Measurements from ENCODE around the gene NANOS2. TPM values are rescaled to one million over a fixed set of nuclear protein-coding genes. Genes with fewer than 3 reads are reported as not detected.
A peak's percentile ranks its signal among the peaks of the same experiment; 100 is the strongest.

The NANOS2 gene
- total and polyA plus RNA-seq, 2 of the 13 experiments (the other 11 are each of a cell fraction or from before 2014, with no cell fraction given): not detected

DNA sequence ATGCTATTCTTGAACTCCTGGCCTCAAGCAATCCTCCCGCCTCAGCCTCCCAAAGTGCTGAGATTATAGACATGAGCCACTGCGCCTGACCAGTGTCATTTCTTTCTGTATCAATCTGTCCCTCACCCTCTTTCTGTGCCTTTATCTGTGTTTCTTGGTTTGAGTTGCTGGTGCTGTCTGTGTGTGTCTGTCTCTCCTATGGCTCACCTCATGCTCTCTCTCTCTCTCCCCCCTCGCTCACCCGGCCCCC lies 38.5 kb downstream of the NANOS2 start:
- TSS peak; percentile 51 for BruUV-seq (replicated peaks)
- peak overlapping the region; percentile 43 to 69 (median 51) for H3K4me3 ChIP-seq (replicated peaks in 1 of 3; ENCODE audit: insufficient read depth in 1 of 3, low read depth in 2 of 3, low read length in 3 of 3)
- CTCF ChIA-PET (ENCODE audit: low intra/inter-chr PET ratio, low total read pairs): no interaction called here
- TF ChIP-seq, protein P1, sequence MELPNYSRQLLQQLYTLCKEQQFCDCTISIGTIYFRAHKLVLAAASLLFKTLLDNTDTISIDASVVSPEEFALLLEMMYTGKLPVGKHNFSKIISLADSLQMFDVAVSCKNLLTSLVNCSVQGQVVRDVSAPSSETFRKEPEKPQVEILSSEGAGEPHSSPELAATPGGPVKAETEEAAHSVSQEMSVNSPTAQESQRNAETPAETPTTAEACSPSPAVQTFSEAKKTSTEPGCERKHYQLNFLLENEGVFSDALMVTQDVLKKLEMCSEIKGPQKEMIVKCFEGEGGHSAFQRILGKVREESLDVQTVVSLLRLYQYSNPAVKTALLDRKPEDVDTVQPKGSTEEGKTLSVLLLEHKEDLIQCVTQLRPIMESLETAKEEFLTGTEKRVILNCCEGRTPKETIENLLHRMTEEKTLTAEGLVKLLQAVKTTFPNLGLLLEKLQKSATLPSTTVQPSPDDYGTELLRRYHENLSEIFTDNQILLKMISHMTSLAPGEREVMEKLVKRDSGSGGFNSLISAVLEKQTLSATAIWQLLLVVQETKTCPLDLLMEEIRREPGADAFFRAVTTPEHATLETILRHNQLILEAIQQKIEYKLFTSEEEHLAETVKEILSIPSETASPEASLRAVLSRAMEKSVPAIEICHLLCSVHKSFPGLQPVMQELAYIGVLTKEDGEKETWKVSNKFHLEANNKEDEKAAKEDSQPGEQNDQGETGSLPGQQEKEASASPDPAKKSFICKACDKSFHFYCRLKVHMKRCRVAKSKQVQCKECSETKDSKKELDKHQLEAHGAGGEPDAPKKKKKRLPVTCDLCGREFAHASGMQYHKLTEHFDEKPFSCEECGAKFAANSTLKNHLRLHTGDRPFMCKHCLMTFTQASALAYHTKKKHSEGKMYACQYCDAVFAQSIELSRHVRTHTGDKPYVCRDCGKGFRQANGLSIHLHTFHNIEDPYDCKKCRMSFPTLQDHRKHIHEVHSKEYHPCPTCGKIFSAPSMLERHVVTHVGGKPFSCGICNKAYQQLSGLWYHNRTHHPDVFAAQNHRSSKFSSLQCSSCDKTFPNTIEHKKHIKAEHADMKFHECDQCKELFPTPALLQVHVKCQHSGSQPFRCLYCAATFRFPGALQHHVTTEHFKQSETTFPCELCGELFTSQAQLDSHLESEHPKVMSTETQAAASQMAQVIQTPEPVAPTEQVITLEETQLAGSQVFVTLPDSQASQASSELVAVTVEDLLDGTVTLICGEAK (IDR thresholded peaks at IDR 0.05): peak; percentile 22; the same call in 1 of the 2 replicates
- TF ChIP-seq, protein P1 (CRISPR knock-in tag; IDR thresholded peaks at IDR 0.05): no peak
- TF ChIP-seq TCF12 (IDR thresholded peaks at IDR 0.05) (no peak), TCF12 (CRISPR knock-in tag; IDR thresholded peaks at IDR 0.05) (no peak), HNRNPUL1 (IDR thresholded peaks at IDR 0.05; ENCODE audit: low read depth, low read length) (no peak), ISL2 (CRISPR knock-in tag; IDR thresholded peaks at IDR 0.05) (no peak), ZNF878 (CRISPR knock-in tag; IDR thresholded peaks at IDR 0.05) (no peak), KDM2A (CRISPR knock-in tag; IDR thresholded peaks at IDR 0.05; ENCODE audit: borderline replicate concordance, low read depth) (no peak), ATF7 (IDR thresholded peaks at IDR 0.05) (0 out of 2 replicates have a peak, but pooled peaks have one; percentile 7), ATF7 (CRISPR knock-in tag; IDR thresholded peaks at IDR 0.05) (no peak), ZNF510 (CRISPR knock-in tag; IDR thresholded peaks at IDR 0.05; ENCODE audit: low read depth) (0 out of 2 replicates have a peak, but pooled peaks have one; percentile 46), ZBTB21 (CRISPR knock-in tag; IDR thresholded peaks at IDR 0.05) (no peak)
- TF ChIP-seq, protein P2, sequence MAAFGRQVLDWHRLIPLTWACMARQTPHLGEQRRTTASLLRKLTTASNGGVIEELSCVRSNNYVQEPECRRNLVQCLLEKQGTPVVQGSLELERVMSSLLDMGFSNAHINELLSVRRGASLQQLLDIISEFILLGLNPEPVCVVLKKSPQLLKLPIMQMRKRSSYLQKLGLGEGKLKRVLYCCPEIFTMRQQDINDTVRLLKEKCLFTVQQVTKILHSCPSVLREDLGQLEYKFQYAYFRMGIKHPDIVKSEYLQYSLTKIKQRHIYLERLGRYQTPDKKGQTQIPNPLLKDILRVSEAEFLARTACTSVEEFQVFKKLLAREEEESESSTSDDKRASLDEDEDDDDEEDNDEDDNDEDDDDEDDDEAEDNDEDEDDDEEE (CRISPR knock-in tag; IDR thresholded peaks at IDR 0.05): 0 out of 2 replicates have a peak, but pooled peaks have one; percentile 27

More for the DNA sequence above, 38.5 kb downstream of the NANOS2 start:
- Histone ChIP-seq H4K20me1 (ENCODE audit: insufficient read depth, low read length) (no peaks in the 10 kb centered on the region), H3K4me2 (ENCODE audit: low read depth, low read length) (peak overlapping the region; percentile 90), H3K9me3 (ENCODE audit: low read length) (no peaks in the 10 kb centered on the region), H3K4me1 (ENCODE audit: insufficient read depth, low read length) (peaks cover 94% of the 10 kb centered on the region), H3K79me2 (ENCODE audit: insufficient read depth, low read length) (peaks cover 7% of the 10 kb centered on the region), H2AFZ (ENCODE audit: low read length) (no peak overlapping the region), H3K36me3 (replicated peaks in 1 of 2; ENCODE audit: control insufficient read depth in 1 of 2, insufficient read depth in 2 of 2, low read length in 2 of 2) (peaks cover 0 to 5% of the 10 kb centered on the region in 2 experiments; a peak in 2 of 5 replicates), H3K27ac (ENCODE audit: extremely low read length, insufficient read depth, low read length) (peak overlapping the region; percentile 94), H3K27me3 (ENCODE audit: control insufficient read depth in 1 of 2, insufficient read depth in 2 of 2, low read length in 2 of 2) (no peaks in the 10 kb centered on the region), H3K9ac (ENCODE audit: insufficient read depth, low read depth, low read length) (peak overlapping the region; percentile 78)
- DNase-seq (ENCODE audit: low spot score) (no peak), FAIRE-seq (no peak), ATAC-seq (peak; percentile 5)
- 35% methylated on average over 4 of the region's 4 CpGs for WGBS (ENCODE audit: low lambda C conversion rate)
- intact Hi-C loops (cut with micrococcal nuclease; ENCODE audit: unreplicated experiment) (no loop called here), in situ Hi-C loops (cut with HindIII; ENCODE audit: extremely low pct_ligation_motif_present, low pct_unique_long_range_greater_than_20kb) (no loop called here)
- POLR2A ChIA-PET: interaction anchor here (0.7 to 2.8 kb wide), 4 partner anchors 9 to 107 kb away, joined by 3 to 35 read pairs (median 6); partner anchors contain the start of genes FOXA3, SIX5 and SYMPK

All from HepG2 (cell line).